ENCODE measurements around the gene MRRF.

MRRF gene

GRCh38 chr9:122376796-122377195 lies 112.1 kb downstream of the MRRF start:
- CTCF ChIA-PET: no interaction called here
- TF ChIP-seq ELF4 (IDR thresholded peaks at IDR 0.05) (no peak), CTBP1 (IDR thresholded peaks at IDR 0.05; ENCODE audit: borderline replicate concordance) (no peak), NFRKB (IDR thresholded peaks at IDR 0.05) (no peak)
- POLR2A ChIA-PET: no interaction called here
- no peak for DNase-seq (ENCODE audit: extremely low spot score)

- POLR2A ChIA-PET: no interaction called here
Observed at GRCh38 chr9:122377241-122378164, 112.8 kb downstream of the MRRF start.

GRCh38 chr9:122378236-122378635 lies 113.6 kb downstream of the MRRF start:
- ChIA-PET CTCF (no interaction called here), POLR2A (no interaction called here)
- TF ChIP-seq ZNF384 (IDR thresholded peaks at IDR 0.05) (no peak), HDGF (IDR thresholded peaks at IDR 0.05; ENCODE audit: borderline replicate concordance) (no peak), CTBP1 (IDR thresholded peaks at IDR 0.05; ENCODE audit: borderline replicate concordance) (no peak), BHLHE40 (IDR thresholded peaks at IDR 0.05; ENCODE audit: borderline replicate concordance) (no peak), TARDBP (IDR thresholded peaks at IDR 0.05) (no peak), FOXA1 (IDR thresholded peaks at IDR 0.05) (no peak), FOXK2 (IDR thresholded peaks at IDR 0.05) (no peak), ARNT (IDR thresholded peaks at IDR 0.05) (no peak)
- DNase-seq (ENCODE audit: extremely low spot score): no peak

More at GRCh38 chr9:122377241-122378164, 112.8 kb downstream of the MRRF start:
- TF ChIP-seq HDGF (IDR thresholded peaks at IDR 0.05; ENCODE audit: borderline replicate concordance) (no peak), SUZ12 (IDR thresholded peaks at IDR 0.05) (no peak)
- CTCF ChIA-PET: no interaction called here
- no peak for DNase-seq (ENCODE audit: extremely low spot score)

- ChIA-PET CTCF (no interaction called here), POLR2A (no interaction called here)
- DNase-seq (ENCODE audit: extremely low spot score): no peak
- TF ChIP-seq SUZ12 (IDR thresholded peaks at IDR 0.05) (no peak), ZNF384 (IDR thresholded peaks at IDR 0.05) (no peak), FOXM1 (IDR thresholded peaks at IDR 0.05; ENCODE audit: borderline replicate concordance) (no peak), ELF4 (IDR thresholded peaks at IDR 0.05) (no peak), BHLHE40 (IDR thresholded peaks at IDR 0.05; ENCODE audit: borderline replicate concordance) (no peak), LEF1 (IDR thresholded peaks at IDR 0.05; ENCODE audit: borderline replicate concordance) (no peak), HDGF (IDR thresholded peaks at IDR 0.05; ENCODE audit: borderline replicate concordance) (no peak), NFRKB (IDR thresholded peaks at IDR 0.05) (no peak), FOXK2 (IDR thresholded peaks at IDR 0.05) (no peak)
Observed at GRCh38 chr9:122379340-122379739, 114.7 kb downstream of the MRRF start.

- no peak for DNase-seq (ENCODE audit: extremely low spot score)
- ChIA-PET POLR2A (no interaction called here), CTCF (no interaction called here)
- no peak for TF ChIP-seq HDGF (IDR thresholded peaks at IDR 0.05; ENCODE audit: borderline replicate concordance)
- TF ChIP-seq FOXK2 (IDR thresholded peaks at IDR 0.05): no peak
Observed at GRCh38 chr9:122380293-122380692, 115.6 kb downstream of the MRRF start.
